Activated naive CD8-positive, alpha-beta T cell treated with anti-CD3 and anti-CD28 coated beads, Interleukin-2, amount 10 ng/mL, durations not matched to agents 7 days and 5 days (primary cell): ENCODE measurements around the gene AIF1L. TPM values are rescaled to one million over a fixed set of nuclear protein-coding genes. Genes with fewer than 3 reads are reported as not detected.

Source experiments
- ATAC-seq: fragments of 150-1000 bp; cut with Tn5 transposase; one replicate; pipeline ENCODE4 v1.10.0; 2021; ENCODE audit warnings: low read depth, moderate library complexity
- POLR2A ChIA-PET: fragments of 350-600 bp; sonication (Branson Sonifier 250); formaldehyde crosslinking; loops from one replicate; lab custom pipeline; 2021; ENCODE audit warnings: antibody characterized with exemption; lab: Charles Lee
- DNase-seq: peaks from one replicate; pipeline ENCODE4 v3.0.0; 2021
- H3K27ac Mint-ChIP-seq: one replicate; pipeline ENCODE4 v1.8.0; 2022; ENCODE audit warnings: mild to moderate bottlenecking, mixed read lengths
- H3K27me3 Mint-ChIP-seq: one replicate; pipeline ENCODE4 v1.8.0; 2022; ENCODE audit warnings: mild to moderate bottlenecking, moderate library complexity, mixed read lengths
- H3K36me3 Mint-ChIP-seq: one replicate; pipeline ENCODE4 v1.8.0; 2021; ENCODE audit warnings: mild to moderate bottlenecking, mixed read lengths
- H3K4me1 Mint-ChIP-seq: one replicate; pipeline ENCODE4 v1.8.0; 2021; ENCODE audit warnings: mixed read lengths
- H3K4me3 Mint-ChIP-seq: one replicate; pipeline ENCODE4 v1.8.0; 2022; ENCODE audit warnings: mild to moderate bottlenecking, moderate library complexity, mixed read lengths
- H3K9me3 Mint-ChIP-seq: one replicate; pipeline ENCODE4 v1.8.0; 2021; ENCODE audit warnings: mixed read lengths
- total RNA-seq, 2 experiments: library from RNA; stranded (reverse); gene quantifications; one replicate each; pipeline ENCODE4 v1.2.3, GENCODE V29; 2021

The AIF1L gene
- total RNA-seq, 2 experiments from 2014 or later = 0.34 to 0.42 TPM

GRCh38 chr9:131085370-131086122, 10.8 kb upstream of the AIF1L start:
- Mint-ChIP-seq H3K27me3 (no peaks in the 10 kb centered on the region), H3K4me3 (no peak overlapping the region), H3K36me3 (no peaks in the 10 kb centered on the region)

GRCh38 chr9:131087354-131087893, 8.9 kb upstream of the AIF1L start:
- Mint-ChIP-seq H3K4me3 (no peak overlapping the region), H3K27ac (no peak overlapping the region), H3K4me1 (no peaks in the 10 kb centered on the region), H3K36me3 (no peaks in the 10 kb centered on the region), H3K27me3 (no peaks in the 10 kb centered on the region), H3K9me3 (no peaks in the 10 kb centered on the region)
- ATAC-seq (no peak), DNase-seq (no peak)
- POLR2A ChIA-PET = no interaction called here

More at GRCh38 chr9:131085370-131086122, 10.8 kb upstream of the AIF1L start:
- POLR2A ChIA-PET = no interaction called here
- DNase-seq (no peak), ATAC-seq (no peak)
- Mint-ChIP-seq H3K27ac (no peak overlapping the region), H3K9me3 (no peaks in the 10 kb centered on the region), H3K4me1 (no peaks in the 10 kb centered on the region)

GRCh38 chr9:131090025-131090787, 6.1 kb upstream of the AIF1L start:
- H3K9me3 Mint-ChIP-seq = no peaks in the 10 kb centered on the region
- no peak for DNase-seq
- H3K27ac Mint-ChIP-seq = no peak overlapping the region
- H3K27me3 Mint-ChIP-seq = peaks cover 4% of the 10 kb centered on the region
- no peaks in the 10 kb centered on the region for H3K4me1 Mint-ChIP-seq
- no peak for ATAC-seq
- H3K36me3 Mint-ChIP-seq = no peaks in the 10 kb centered on the region
- POLR2A ChIA-PET = interaction anchor here (0.7 kb wide), 1 partner anchor 109 kb away, joined by 3 read pairs; no protein-coding TSS in a partner anchor
- no peak overlapping the region for H3K4me3 Mint-ChIP-seq

- ATAC-seq (no peak), DNase-seq (no peak)
- POLR2A ChIA-PET = no interaction called here
- Mint-ChIP-seq H3K4me3 (no peak overlapping the region), H3K27ac (no peak overlapping the region), H3K36me3 (no peaks in the 10 kb centered on the region), H3K27me3 (peaks cover 14% of the 10 kb centered on the region), H3K4me1 (peaks cover 3% of the 10 kb centered on the region), H3K9me3 (no peaks in the 10 kb centered on the region)
Measured at GRCh38 chr9:131091352-131091992, 4.9 kb upstream of the AIF1L start.

GRCh38 chr9:131092030-131092429, 4.3 kb upstream of the AIF1L start:
- H3K27ac Mint-ChIP-seq = no peak overlapping the region
- H3K36me3 Mint-ChIP-seq = no peaks in the 10 kb centered on the region
- DNase-seq (no peak), ATAC-seq (no peak)
- POLR2A ChIA-PET = no interaction called here
- H3K9me3 Mint-ChIP-seq = no peaks in the 10 kb centered on the region
- peaks cover 3% of the 10 kb centered on the region for H3K4me1 Mint-ChIP-seq
- H3K4me3 Mint-ChIP-seq = no peak overlapping the region
- H3K27me3 Mint-ChIP-seq = peaks cover 17% of the 10 kb centered on the region

- H3K9me3 Mint-ChIP-seq = no peaks in the 10 kb centered on the region
- H3K36me3 Mint-ChIP-seq = no peaks in the 10 kb centered on the region
- POLR2A ChIA-PET = no interaction called here
- no peak for DNase-seq
- no peak overlapping the region for H3K4me3 Mint-ChIP-seq
- H3K27me3 Mint-ChIP-seq = peaks cover 25% of the 10 kb centered on the region
- H3K4me1 Mint-ChIP-seq = peaks cover 4% of the 10 kb centered on the region
- no peak overlapping the region for H3K27ac Mint-ChIP-seq
- ATAC-seq = no peak
Measured at GRCh38 chr9:131092548-131093440, 3.5 kb upstream of the AIF1L start.

GRCh38 chr9:131094015-131094414, 2.3 kb upstream of the AIF1L start:
- POLR2A ChIA-PET = no interaction called here
- DNase-seq = no peak
- Mint-ChIP-seq H3K27me3 (peaks cover 31% of the 10 kb centered on the region), H3K4me3 (no peak overlapping the region), H3K36me3 (no peaks in the 10 kb centered on the region), H3K4me1 (peaks cover 4% of the 10 kb centered on the region), H3K27ac (no peak overlapping the region), H3K9me3 (no peaks in the 10 kb centered on the region)
- ATAC-seq = no peak

- H3K9me3 Mint-ChIP-seq = no peaks in the 10 kb centered on the region
- no peak overlapping the region for H3K4me3 Mint-ChIP-seq
- H3K36me3 Mint-ChIP-seq = no peaks in the 10 kb centered on the region
- POLR2A ChIA-PET = interaction anchor here (0.6 kb wide), 1 partner anchor 412 kb away, joined by 3 read pairs; no protein-coding TSS in a partner anchor
- H3K27me3 Mint-ChIP-seq = peaks cover 32% of the 10 kb centered on the region
- H3K27ac Mint-ChIP-seq = no peak overlapping the region
- DNase-seq = no peak
- ATAC-seq = no peak
- H3K4me1 Mint-ChIP-seq = peaks cover 4% of the 10 kb centered on the region
Measured at GRCh38 chr9:131094622-131095021, 1.7 kb upstream of the AIF1L start.

- ATAC-seq = no peak
- H3K27me3 Mint-ChIP-seq = peaks cover 32% of the 10 kb centered on the region
- peaks cover 4% of the 10 kb centered on the region for H3K4me1 Mint-ChIP-seq
- H3K4me3 Mint-ChIP-seq = peak overlapping the region; percentile 54
- POLR2A ChIA-PET = no interaction called here
- H3K27ac Mint-ChIP-seq = no peak overlapping the region
- H3K36me3 Mint-ChIP-seq = no peaks in the 10 kb centered on the region
- DNase-seq = no peak
- H3K9me3 Mint-ChIP-seq = no peaks in the 10 kb centered on the region
Measured at GRCh38 chr9:131095666-131096268, 564 bp upstream of the AIF1L start.

GRCh38 chr9:131097126-131097947, 1.0 kb downstream of the AIF1L start:
- POLR2A ChIA-PET = no interaction called here
- peaks cover 4% of the 10 kb centered on the region for H3K4me1 Mint-ChIP-seq
- H3K27ac Mint-ChIP-seq = no peak overlapping the region
- peak overlapping the region; percentile 55 for H3K4me3 Mint-ChIP-seq
- no peaks in the 10 kb centered on the region for H3K36me3 Mint-ChIP-seq
- H3K27me3 Mint-ChIP-seq = peaks cover 32% of the 10 kb centered on the region
- H3K9me3 Mint-ChIP-seq = no peaks in the 10 kb centered on the region
- DNase-seq = no peak
- no peak for ATAC-seq

- Mint-ChIP-seq H3K4me1 (peaks cover 4% of the 10 kb centered on the region), H3K36me3 (no peaks in the 10 kb centered on the region), H3K27ac (no peak overlapping the region), H3K27me3 (peaks cover 32% of the 10 kb centered on the region), H3K9me3 (no peaks in the 10 kb centered on the region), H3K4me3 (no peak overlapping the region)
- DNase-seq (no peak), ATAC-seq (no peak)
- POLR2A ChIA-PET = interaction anchor here (1.3 kb wide), 1 partner anchor 27 kb away, joined by 3 read pairs; the partner anchor contains the start of gene NUP214
Measured at GRCh38 chr9:131097948-131098278, 1.6 kb downstream of the AIF1L start.
